Tibial nerve (tissue), 4 donors: ENCODE measurements around the gene SERPINB7. TPM values are rescaled to one million over a fixed set of nuclear protein-coding genes. Genes with fewer than 3 reads are reported as not detected.

ENCODE experiments used
- DNase-seq, 2 donors: peaks; one replicate each; pipeline ENCODE4 v3.0.0-alpha.2; 2019; ENCODE audit warnings: low spot score in 2 of 2
- H3K27ac ChIP-seq, 4 donors: fragments of 200-600 bp; sonication (generic) in 3 of 4; one replicate each; pipeline ENCODE4 v1.5.1; 2017 to 2019; ENCODE audit warnings: mild to moderate bottlenecking in 1 of 4
- H3K27me3 ChIP-seq, 2 donors: fragments of 200-600 bp; sonication (generic) in 1 of 2; one replicate each; pipeline versions ENCODE4 v1.5.1 to v1.6.0; 2017 to 2019
- H3K36me3 ChIP-seq, 3 donors: fragments of 200-600 bp; sonication (generic); one replicate each; pipeline ENCODE4 v1.5.1; 2018 to 2019
- H3K4me1 ChIP-seq, 4 donors: fragments of 200-600 bp; sonication (generic) in 3 of 4; one replicate each; pipeline ENCODE4 v1.5.1; 2017 to 2019
- H3K4me3 ChIP-seq, 4 donors: fragments of 200-600 bp; sonication (generic) in 3 of 4; one replicate each; pipeline ENCODE4 v1.5.1; 2017 to 2019; ENCODE audit warnings: mild to moderate bottlenecking in 1 of 4, moderate library complexity in 1 of 4
- H3K9me3 ChIP-seq, 4 donors: fragments of 200-600 bp; sonication (generic) in 3 of 4; one replicate each; pipeline ENCODE4 v1.5.1; 2017 to 2019
- CTCF ChIP-seq, 5 experiments: fragments of 200-600 bp in 3 of 5; fragments of 450-650 bp in 2 of 5; sonication (generic) in 3 of 5; IDR thresholded peaks; one replicate each; pipeline ENCODE4 v1.5.1; 2016 to 2019; ENCODE audit warnings: antibody characterized with exemption in 5 of 5, mild to moderate bottlenecking in 3 of 5, moderate library complexity in 2 of 5
- EP300 ChIP-seq, 2 donors: sonication (generic); formaldehyde crosslinking; IDR thresholded peaks; one replicate each; pipeline ENCODE4 v1.6.1; 2017; ENCODE audit warnings: antibody characterized with exemption in 2 of 2, mild to moderate bottlenecking in 1 of 2
- POLR2A ChIP-seq, 2 donors: fragments of 450-650 bp; IDR thresholded peaks; one replicate each; pipeline ENCODE4 v1.6.1; 2017; ENCODE audit warnings: antibody characterized with exemption in 2 of 2, mild to moderate bottlenecking in 2 of 2, moderate library complexity in 2 of 2
- WGBS, 2 donors: methylation state at CpG; one replicate each; pipeline ENCODE4 v1.1.5; 2018; 5-methylcytosine and 5-hydroxymethylcytosine counted together
- total RNA-seq, 4 donors: library from RNA; depleted of rRNA; stranded (reverse); fragments of >200 nt; gene quantifications; one replicate each; pipeline ENCODE4 v1.1.0, GENCODE V29; 2016

Gene SERPINB7
- total RNA-seq, 4 donors from 2014 or later, result not detected

GRCh38 chr18:63799189-63799588, 24.0 kb downstream of the SERPINB7 start:
- Histone ChIP-seq H3K27ac (no peak overlapping the region), H3K27me3 (no peaks in the 10 kb centered on the region), H3K36me3 (no peaks in the 10 kb centered on the region), H3K9me3 (no peaks in the 10 kb centered on the region), H3K4me1 (no peaks in the 10 kb centered on the region), H3K4me3 (no peak overlapping the region)
- DNase-seq, result no peak
- no peak for TF ChIP-seq CTCF (IDR thresholded peaks at IDR 0.05)
- no peak for TF ChIP-seq EP300 (IDR thresholded peaks at IDR 0.05)
- TF ChIP-seq POLR2A (IDR thresholded peaks at IDR 0.05), result no peak

GRCh38 chr18:63801343-63801742, 26.1 kb downstream of the SERPINB7 start:
- DNase-seq, result no peak
- no peak for TF ChIP-seq CTCF (IDR thresholded peaks at IDR 0.05)
- no peak for TF ChIP-seq POLR2A (IDR thresholded peaks at IDR 0.05)
- TF ChIP-seq EP300 (IDR thresholded peaks at IDR 0.05), result no peak
- WGBS, 2 donors, result 83 to 88% methylated on average over 4 of the region's 4 CpGs

GRCh38 chr18:63808125-63808524, 32.9 kb downstream of the SERPINB7 start:
- H3K27ac ChIP-seq, result no peak overlapping the region
- no peaks in the 10 kb centered on the region for H3K4me1 ChIP-seq
- no peaks in the 10 kb centered on the region for H3K36me3 ChIP-seq
- TF ChIP-seq CTCF (IDR thresholded peaks at IDR 0.05) (no peak), POLR2A (IDR thresholded peaks at IDR 0.05) (no peak), EP300 (IDR thresholded peaks at IDR 0.05) (no peak)
- H3K4me3 ChIP-seq, result no peak overlapping the region
- WGBS, 2 donors, result 76 to 84% methylated on average over 4 of the region's 4 CpGs
- no peaks in the 10 kb centered on the region for H3K9me3 ChIP-seq
- DNase-seq, result no peak
- no peaks in the 10 kb centered on the region for H3K27me3 ChIP-seq

More at GRCh38 chr18:63801343-63801742, 26.1 kb downstream of the SERPINB7 start:
- Histone ChIP-seq H3K27ac (no peak overlapping the region), H3K4me1 (no peaks in the 10 kb centered on the region), H3K4me3 (no peak overlapping the region), H3K36me3 (no peaks in the 10 kb centered on the region), H3K9me3 (no peaks in the 10 kb centered on the region), H3K27me3 (no peaks in the 10 kb centered on the region)

GRCh38 chr18:63817441-63818051, 42.3 kb downstream of the SERPINB7 start:
- TF ChIP-seq POLR2A (IDR thresholded peaks at IDR 0.05) (no peak), EP300 (IDR thresholded peaks at IDR 0.05) (no peak), CTCF (IDR thresholded peaks at IDR 0.05) (no peak)
- H3K36me3 ChIP-seq, result no peaks in the 10 kb centered on the region
- peak overlapping the region in 1 of 4 donors; percentile 18 for H3K27ac ChIP-seq
- DNase-seq, result no peak
- peaks cover 0 to 28% (median 0%) of the 10 kb centered on the region in 4 donors for H3K9me3 ChIP-seq
- no peaks in the 10 kb centered on the region for H3K27me3 ChIP-seq
- WGBS, 2 donors, result 45 to 62% methylated on average over 1 of the region's 1 CpG
- H3K4me3 ChIP-seq, result no peak overlapping the region
- peaks cover 0 to 6% (median 0%) of the 10 kb centered on the region in 4 donors for H3K4me1 ChIP-seq

GRCh38 chr18:63818212-63818611, 43.0 kb downstream of the SERPINB7 start:
- H3K36me3 ChIP-seq, result no peaks in the 10 kb centered on the region
- peak overlapping the region in 1 of 4 donors; percentile 18 for H3K27ac ChIP-seq
- peaks cover 0 to 28% (median 0%) of the 10 kb centered on the region in 4 donors for H3K9me3 ChIP-seq
- no peaks in the 10 kb centered on the region for H3K27me3 ChIP-seq
- no peak for TF ChIP-seq EP300 (IDR thresholded peaks at IDR 0.05)
- H3K4me3 ChIP-seq, result no peak overlapping the region
- 22 to 50% methylated on average over 1 of the region's 1 CpG for WGBS, 2 donors
- H3K4me1 ChIP-seq, result peaks cover 0 to 6% (median 0%) of the 10 kb centered on the region in 4 donors
- no peak for DNase-seq
